ENCODE measurements around the gene JMY.

Gene JMY

GRCh38 chr5:79287380-79287779 is 51.4 kb downstream of the JMY start:
- no peak for FAIRE-seq
- no peak for DNase-seq (ENCODE audit: low spot score)

GRCh38 chr5:79287907-79288306 is 52.0 kb downstream of the JMY start:
- FAIRE-seq (no peak), DNase-seq (ENCODE audit: low spot score) (no peak)

GRCh38 chr5:79295029-79295428 is 59.1 kb downstream of the JMY start:
- FAIRE-seq (no peak), DNase-seq (ENCODE audit: low spot score) (no peak)

- DNase-seq (ENCODE audit: low spot score) (peak; percentile 14), FAIRE-seq (no peak)
Observed at GRCh38 chr5:79297661-79298060, 61.7 kb downstream of the JMY start.

- FAIRE-seq: no peak
- no peak for DNase-seq (ENCODE audit: low spot score)
Observed at GRCh38 chr5:79301046-79301712, 65.2 kb downstream of the JMY start.

- FAIRE-seq (no peak), DNase-seq (ENCODE audit: low spot score) (no peak)
Observed at GRCh38 chr5:79302454-79302853, 66.5 kb downstream of the JMY start.

GRCh38 chr5:79305706-79306105 is 69.8 kb downstream of the JMY start:
- DNase-seq (ENCODE audit: low spot score) (no peak), FAIRE-seq (no peak)

- FAIRE-seq: no peak
- DNase-seq (ENCODE audit: low spot score): peak; percentile 35
Observed at GRCh38 chr5:79318935-79319614, 83.1 kb downstream of the JMY start.

GRCh38 chr5:79329453-79329852 is 93.5 kb downstream of the JMY start:
- no peak for FAIRE-seq
- no peak for DNase-seq (ENCODE audit: low spot score)

- no peak for FAIRE-seq
- DNase-seq (ENCODE audit: low spot score): no peak
Observed at GRCh38 chr5:79330071-79330470, 94.1 kb downstream of the JMY start.

- FAIRE-seq: no peak
Observed at GRCh38 chr5:79333852-79334557, 98.1 kb downstream of the JMY start.

GRCh38 chr5:79346420-79346824 is 110.5 kb downstream of the JMY start:
- FAIRE-seq (no peak), DNase-seq (ENCODE audit: low spot score) (peak; percentile 57)

More at GRCh38 chr5:79333852-79334557, 98.1 kb downstream of the JMY start:
- DNase-seq (ENCODE audit: low spot score): no peak

GRCh38 chr5:79349047-79349446 is 113.1 kb downstream of the JMY start:
- FAIRE-seq (no peak), DNase-seq (ENCODE audit: low spot score) (no peak)

- DNase-seq (ENCODE audit: low spot score) (no peak), FAIRE-seq (no peak)
Observed at GRCh38 chr5:79349881-79350280, 114.0 kb downstream of the JMY start.

- DNase-seq (ENCODE audit: low spot score): no peak
- no peak for FAIRE-seq
Observed at GRCh38 chr5:79357398-79357797, 121.5 kb downstream of the JMY start.
